A673 (cell line): Measurements from ENCODE around the gene GRIA1.

Source experiments
- EZH2 ChIP-seq: fragments of 200-600 bp; sonication (generic); IDR thresholded peaks from 2 replicates; pipeline ENCODE4 v1.6.1; 2017; ENCODE audit warnings: borderline replicate concordance, low read depth, mild to moderate bottlenecking, mixed read lengths, antibody characterized with exemption, low read length; ENCODE audit not compliant: poor library complexity, severe bottlenecking
- TF ChIP-seq, protein P1 (sequence below): fragments of 300-800, 200-600 bp; sonication (generic); conservative IDR thresholded peaks from 2 replicates; pipeline ENCODE4 v1.5.1; 2017; ENCODE audit warnings: low read depth, mild to moderate bottlenecking, antibody characterized with exemption, low read length, moderate library complexity, mixed read lengths

DNA sequence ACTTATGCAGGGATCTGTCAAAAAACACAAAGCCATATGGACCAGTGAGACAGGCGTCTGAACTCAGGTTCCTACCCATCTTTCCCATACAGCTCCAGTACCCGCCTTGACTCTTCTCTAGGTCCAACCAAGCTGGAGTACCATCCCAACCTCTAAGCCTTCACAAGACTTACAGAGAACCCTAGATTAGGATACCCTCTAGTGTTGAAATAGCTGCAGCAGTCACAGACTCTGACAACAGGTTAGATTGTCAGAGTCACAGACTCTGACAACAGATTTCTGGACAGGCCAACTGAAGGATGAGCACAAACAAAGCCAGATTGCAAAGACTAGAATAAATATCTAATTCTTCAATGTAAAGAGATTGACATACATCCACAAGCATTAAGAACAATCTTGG, 266.1 kb downstream of the GRIA1 start:
- TF ChIP-seq, protein P1, sequence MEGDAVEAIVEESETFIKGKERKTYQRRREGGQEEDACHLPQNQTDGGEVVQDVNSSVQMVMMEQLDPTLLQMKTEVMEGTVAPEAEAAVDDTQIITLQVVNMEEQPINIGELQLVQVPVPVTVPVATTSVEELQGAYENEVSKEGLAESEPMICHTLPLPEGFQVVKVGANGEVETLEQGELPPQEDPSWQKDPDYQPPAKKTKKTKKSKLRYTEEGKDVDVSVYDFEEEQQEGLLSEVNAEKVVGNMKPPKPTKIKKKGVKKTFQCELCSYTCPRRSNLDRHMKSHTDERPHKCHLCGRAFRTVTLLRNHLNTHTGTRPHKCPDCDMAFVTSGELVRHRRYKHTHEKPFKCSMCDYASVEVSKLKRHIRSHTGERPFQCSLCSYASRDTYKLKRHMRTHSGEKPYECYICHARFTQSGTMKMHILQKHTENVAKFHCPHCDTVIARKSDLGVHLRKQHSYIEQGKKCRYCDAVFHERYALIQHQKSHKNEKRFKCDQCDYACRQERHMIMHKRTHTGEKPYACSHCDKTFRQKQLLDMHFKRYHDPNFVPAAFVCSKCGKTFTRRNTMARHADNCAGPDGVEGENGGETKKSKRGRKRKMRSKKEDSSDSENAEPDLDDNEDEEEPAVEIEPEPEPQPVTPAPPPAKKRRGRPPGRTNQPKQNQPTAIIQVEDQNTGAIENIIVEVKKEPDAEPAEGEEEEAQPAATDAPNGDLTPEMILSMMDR, result peak; percentile 31; the same call in 1 of the 2 replicates
- no peak for TF ChIP-seq EZH2
